Left kidney (tissue), 2 donors: ENCODE measurements around the gene MRO. TPM values are rescaled to one million over a fixed set of nuclear protein-coding genes. Genes with fewer than 3 reads are reported as not detected.
"Not testable (repeated sequence)": the region's sequence is repeated elsewhere in the genome, so short reads cannot be mapped to it uniquely, and the experiment has no call there.

Experiments used
- DNase-seq: peaks from one replicate; pipeline ENCODE4 v3.0.0-alpha.2; 2013
- polyA plus RNA-seq: library from polyadenylated mRNA; unstranded; fragments of 120-200 nt; gene quantifications from one replicate; pipeline ENCODE4 v1.2.1, GENCODE V29; 2013; ENCODE audit not compliant: insufficient read length

The MRO gene
- polyA plus RNA-seq, 1 donor = 2.2 TPM

DNA sequence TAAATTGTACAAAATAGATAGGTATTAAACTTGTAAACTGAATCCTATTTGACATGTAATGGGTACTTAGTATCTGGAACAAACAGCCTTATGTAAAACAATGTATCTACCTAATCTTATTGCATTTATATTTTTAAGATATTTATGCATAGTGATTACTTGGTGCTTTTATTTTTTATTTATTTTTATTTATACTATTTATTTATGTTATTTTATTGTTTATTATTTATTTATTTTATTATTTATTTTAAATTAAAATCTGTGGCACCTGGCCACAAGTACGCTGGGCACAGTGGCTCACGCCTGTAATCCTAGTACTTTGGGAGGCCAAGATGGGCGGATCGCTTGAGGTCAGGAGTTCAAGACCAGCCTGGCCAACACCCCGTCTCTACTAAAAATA, 26.9 kb downstream of the MRO start:
- DNase-seq = no peak

- no peak for DNase-seq
Observed at GRCh38 chr18:50791599-50792438, 28.0 kb downstream of the MRO start.

DNA sequence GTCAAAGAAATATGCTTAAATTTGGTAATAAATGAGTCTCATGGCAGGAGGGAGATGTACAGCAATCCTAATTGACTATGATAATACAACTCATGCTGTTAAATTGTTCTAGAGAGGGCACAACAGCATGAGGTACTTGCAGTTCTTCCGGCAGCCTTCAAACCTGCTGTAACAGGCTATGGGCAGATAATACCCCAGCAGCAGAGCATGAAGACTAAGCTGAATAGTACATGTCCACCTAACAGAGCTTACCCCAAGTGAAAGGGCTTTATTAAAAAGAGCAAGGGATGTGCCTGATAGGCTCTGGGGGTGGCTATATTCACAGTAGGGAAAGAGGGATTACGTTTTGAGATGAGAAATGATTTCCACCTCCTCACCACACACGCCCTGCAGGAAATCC, 28.9 kb downstream of the MRO start:
- DNase-seq = no peak

GRCh38 chr18:50790241-50790640, 29.6 kb downstream of the MRO start:
- no peak for DNase-seq

- DNase-seq = no peak
Observed at GRCh38 chr18:50788284-50788683, 31.5 kb downstream of the MRO start.

DNA sequence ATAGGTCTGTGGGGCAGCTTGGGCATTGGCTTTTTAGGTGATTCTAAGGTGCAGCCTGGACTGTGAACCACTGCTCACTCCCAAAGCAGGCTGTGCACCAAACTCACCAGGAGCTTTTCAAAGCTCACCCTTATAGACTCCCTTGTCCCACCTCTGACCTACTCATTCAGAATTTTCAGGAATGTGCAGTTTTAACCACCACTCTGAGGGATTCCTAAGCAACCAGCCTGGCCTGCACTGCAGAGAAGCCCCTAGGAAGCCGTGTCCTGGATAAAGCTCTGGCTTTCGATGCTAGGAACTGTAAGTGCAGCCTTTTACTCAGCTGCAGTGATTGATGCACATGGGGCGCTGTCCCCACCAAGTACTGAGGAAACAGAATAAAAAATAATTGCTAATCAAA, 33.0 kb downstream of the MRO start:
- no peak for DNase-seq

DNA sequence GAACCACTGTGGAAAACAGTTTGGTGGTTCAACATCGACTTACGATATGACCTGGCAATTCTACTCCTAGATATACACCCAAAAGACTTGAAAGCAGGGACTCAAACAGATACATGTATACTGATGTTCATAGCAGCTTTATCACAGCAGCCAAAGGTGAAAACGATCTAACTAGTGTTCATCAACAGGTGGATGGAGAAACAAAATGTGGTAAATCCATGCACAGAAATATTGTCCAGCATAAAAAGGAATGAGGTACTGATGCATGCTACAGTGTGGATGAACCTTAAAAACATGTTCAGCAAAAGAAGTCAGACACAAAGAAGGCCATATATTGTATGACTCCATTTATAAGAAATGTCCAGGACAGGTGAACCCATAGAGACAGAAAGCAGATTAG, 36.3 kb downstream of the MRO start:
- DNase-seq = no peak

GRCh38 chr18:50779021-50779420, 40.8 kb downstream of the MRO start:
- not testable (repeated sequence) for DNase-seq

- no peak for DNase-seq
Observed at GRCh38 chr18:50776383-50776782, 43.4 kb downstream of the MRO start.

DNA sequence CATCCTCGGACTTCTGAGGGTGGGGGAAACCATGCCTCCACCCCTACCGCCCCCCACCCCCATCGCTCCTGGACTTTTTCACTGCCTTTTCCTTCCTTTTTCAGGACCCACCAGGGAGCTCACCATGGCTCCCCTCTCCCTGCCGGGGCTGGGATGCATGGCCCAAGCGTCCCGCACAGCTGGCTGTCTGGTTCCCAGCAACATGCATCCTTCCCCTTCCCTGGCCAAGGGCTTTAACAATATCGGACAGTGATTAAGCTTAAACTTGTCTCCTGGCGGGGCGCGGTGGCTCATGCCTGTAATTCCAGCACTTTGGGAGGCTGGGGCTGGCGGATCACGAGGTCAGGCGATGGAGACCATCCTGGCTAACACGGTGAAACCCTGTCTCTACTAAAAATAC, 44.1 kb downstream of the MRO start:
- DNase-seq = no peak

- no peak for DNase-seq
Observed at GRCh38 chr18:50775207-50775606, 44.6 kb downstream of the MRO start.

DNA sequence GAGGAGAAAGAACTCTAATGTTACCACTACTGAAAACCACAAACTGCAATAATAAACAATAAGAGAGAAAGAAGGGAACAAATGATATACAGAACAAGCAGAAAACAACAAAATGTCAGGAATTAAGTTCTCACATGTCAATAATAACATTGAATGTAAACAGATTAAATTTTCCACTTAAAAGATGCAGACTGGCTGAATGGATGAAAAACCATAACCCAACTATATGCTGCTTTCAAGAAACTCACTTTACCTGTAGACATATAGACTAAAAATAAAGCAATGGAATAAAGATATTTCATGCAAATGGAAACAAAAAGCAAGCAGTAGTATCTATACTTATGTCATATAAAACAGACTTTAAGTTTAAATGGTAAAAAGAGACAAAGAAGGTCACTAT, 50.4 kb downstream of the MRO start:
- no peak for DNase-seq

DNA sequence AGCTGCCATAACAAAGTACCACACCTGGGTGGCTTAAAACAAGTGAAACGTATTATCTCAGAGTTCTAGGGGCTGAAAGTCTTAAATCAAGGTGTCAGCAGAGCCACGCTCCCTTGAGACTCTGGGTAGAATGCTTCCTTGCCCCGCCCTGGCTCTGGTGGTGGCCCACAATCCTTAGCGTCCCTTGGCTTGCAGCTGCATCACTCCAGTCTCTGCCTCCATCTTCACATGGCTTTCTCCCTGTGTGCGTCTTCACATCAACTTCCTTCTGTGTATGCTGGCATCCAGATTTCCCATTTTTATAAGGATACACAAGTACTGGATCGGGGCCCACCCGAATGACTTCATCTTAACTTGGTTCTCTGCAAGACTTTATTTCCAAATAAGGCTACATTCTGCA, 62.5 kb downstream of the MRO start:
- DNase-seq = no peak

DNA sequence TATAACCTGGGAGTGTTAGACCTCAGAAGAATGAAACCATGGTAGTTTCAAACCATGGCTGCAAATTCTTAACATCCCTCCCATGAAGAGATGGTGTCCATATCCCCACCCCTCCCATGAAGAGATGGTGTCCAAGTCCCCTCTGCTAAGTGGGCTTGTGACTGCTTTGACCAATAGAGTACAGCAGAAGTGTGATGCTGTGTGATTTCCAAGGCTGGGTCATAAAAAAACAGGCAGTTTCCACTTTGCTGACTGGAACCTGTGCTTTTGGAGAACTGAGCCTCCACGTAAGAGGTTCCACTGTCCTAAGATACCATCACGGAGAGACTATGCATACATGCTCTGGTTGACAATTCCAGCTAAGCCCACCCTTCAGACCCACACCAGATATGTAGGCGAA, 65.5 kb downstream of the MRO start:
- DNase-seq = no peak

- no peak for DNase-seq
Observed at GRCh38 chr18:50753311-50753710, 66.5 kb downstream of the MRO start.

GRCh38 chr18:50751947-50752346, 67.9 kb downstream of the MRO start:
- DNase-seq = no peak

DNA sequence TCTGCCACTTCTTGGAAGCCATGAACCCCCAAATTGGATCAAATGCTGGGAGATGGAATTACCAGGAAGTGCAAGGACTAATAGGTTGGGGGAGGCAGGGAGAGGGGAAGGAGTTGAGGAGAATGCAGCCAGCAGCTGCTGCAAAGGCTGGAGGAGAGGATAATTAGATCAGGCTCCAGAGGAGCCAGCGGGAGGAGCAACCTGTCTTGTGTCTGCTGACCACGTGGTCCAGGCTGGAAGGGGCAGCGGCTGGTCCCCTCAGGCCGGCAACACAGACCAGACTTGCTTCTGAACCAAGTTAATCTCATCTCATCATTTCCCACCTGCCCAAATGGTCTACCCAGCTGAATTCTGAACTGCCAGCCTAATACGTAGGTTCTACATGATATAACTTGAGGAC, 68.3 kb downstream of the MRO start:
- DNase-seq = no peak

DNA sequence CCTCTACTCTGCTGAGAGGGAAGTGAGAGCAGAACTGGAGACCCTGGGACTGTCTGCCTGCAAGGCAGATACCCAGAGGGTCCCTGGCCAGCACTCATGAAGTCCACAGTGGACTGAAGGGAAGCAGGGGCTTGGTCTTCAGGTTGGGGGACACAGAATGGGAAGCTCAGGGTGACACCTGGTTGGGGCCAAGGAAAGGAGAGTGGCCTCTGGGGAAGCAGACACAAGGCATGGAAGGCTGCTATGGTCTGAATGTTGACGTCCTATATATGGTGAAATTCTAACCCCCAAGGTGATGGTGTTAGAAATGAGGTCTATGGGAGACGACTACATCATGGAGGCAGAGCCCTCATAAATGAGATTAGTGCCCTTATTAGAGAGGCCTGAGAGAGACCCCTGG, 69.3 kb downstream of the MRO start:
- no peak for DNase-seq

GRCh38 chr18:50749945-50750344, 69.9 kb downstream of the MRO start:
- no peak for DNase-seq

GRCh38 chr18:50749421-50749820, 70.4 kb downstream of the MRO start:
- no peak for DNase-seq

DNA sequence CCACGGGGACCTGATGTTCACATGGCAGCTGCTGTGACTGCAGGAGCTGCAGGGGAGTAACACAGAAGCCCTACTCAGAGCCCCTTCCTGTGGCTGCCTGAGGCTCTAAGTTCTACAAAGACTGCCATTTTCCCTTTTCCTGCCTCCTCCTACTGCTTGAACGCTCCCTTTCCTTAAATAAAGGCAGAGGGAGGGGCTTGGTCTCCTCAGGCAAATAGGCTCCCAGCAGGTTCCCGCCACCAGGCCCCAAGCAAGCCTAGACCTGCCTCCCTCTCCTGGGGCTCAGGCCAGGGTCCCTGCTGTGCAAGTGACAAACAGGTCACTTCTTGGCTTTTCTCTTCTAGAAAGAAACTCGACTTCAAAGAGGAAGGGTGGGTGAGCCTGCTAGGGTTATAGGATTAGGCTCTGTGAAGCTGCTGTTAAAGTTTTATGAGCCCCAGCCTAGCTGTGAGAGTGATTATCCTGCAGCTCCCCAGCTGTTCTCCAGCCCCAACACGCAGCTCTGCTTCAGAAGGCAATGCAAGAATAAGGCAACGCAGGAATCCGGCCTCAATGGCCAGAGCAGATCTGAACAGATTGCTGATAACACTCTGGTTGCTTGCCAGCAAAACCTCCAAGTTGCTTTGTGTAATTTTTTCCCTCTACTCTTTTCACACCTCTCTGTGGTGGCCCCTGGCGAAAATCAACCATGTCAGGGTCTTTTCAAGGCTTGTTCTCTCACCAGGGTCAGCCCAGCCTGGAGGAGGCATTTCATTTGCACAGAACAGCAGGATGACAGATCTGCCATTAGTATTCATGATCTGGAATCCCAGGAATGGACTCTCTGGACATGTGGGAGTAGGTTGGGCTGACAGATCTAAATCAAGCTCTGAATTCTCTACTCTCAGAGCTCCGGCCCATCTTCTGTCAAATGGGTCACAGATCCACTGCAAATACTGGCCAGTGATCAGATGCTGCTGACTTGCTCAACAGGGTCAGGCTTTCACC, 71.3 kb downstream of the MRO start:
- DNase-seq = no peak

DNA sequence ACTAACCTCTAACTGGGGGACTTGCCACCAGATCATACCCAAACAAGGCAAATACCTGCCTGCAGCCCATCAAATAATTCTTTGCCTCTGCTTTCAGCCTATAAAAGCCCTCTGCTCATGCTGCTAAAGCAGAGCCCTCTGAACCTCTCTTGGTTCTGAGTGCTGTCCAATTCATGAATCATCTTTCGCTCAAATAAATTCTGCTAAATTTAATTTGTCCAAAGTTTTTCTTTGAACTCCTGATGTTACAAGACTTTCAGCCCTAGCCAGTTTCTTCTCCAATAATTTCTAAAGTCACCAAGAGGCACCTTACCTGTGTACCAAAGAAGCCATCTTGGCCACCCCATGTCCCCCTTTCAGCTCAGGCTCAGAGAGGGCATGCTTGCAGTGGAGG, 72.0 kb downstream of the MRO start:
- no peak for DNase-seq

GRCh38 chr18:50745945-50746344, 73.9 kb downstream of the MRO start:
- DNase-seq = no peak
